ENCODE measurements around the gene MKNK1.

- TF ChIP-seq, protein P1, sequence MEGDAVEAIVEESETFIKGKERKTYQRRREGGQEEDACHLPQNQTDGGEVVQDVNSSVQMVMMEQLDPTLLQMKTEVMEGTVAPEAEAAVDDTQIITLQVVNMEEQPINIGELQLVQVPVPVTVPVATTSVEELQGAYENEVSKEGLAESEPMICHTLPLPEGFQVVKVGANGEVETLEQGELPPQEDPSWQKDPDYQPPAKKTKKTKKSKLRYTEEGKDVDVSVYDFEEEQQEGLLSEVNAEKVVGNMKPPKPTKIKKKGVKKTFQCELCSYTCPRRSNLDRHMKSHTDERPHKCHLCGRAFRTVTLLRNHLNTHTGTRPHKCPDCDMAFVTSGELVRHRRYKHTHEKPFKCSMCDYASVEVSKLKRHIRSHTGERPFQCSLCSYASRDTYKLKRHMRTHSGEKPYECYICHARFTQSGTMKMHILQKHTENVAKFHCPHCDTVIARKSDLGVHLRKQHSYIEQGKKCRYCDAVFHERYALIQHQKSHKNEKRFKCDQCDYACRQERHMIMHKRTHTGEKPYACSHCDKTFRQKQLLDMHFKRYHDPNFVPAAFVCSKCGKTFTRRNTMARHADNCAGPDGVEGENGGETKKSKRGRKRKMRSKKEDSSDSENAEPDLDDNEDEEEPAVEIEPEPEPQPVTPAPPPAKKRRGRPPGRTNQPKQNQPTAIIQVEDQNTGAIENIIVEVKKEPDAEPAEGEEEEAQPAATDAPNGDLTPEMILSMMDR (IDR thresholded peaks at IDR 0.05; ENCODE audit: insufficient read depth, low read length) = no peak
- TF ChIP-seq POLR2AphosphoS5 (IDR thresholded peaks at IDR 0.05; ENCODE audit: low read depth) = no peak
Measured at GRCh38 chr1:46526013-46526690, 77.9 kb downstream of the MKNK1 start.

Data from HL-60 (cell line).